Measurements from ENCODE around the gene YWHAG.

YWHAG gene

GRCh38 chr7:76283254-76284159, 75.3 kb downstream of the YWHAG start:
- Histone ChIP-seq H3K9ac (ENCODE audit: insufficient read length) (no peak overlapping the region), H3K9me3 (ENCODE audit: low read depth, low read length) (no peaks in the 10 kb centered on the region), H3K4me3 (peak overlapping the region; percentile 82), H3K27ac (no peak overlapping the region), H3K36me3 (ENCODE audit: insufficient read depth, low read length) (no peaks in the 10 kb centered on the region)
- TF ChIP-seq EZH2 (IDR thresholded peaks at IDR 0.05) (no peak), POLR2AphosphoS5 (IDR thresholded peaks at IDR 0.05; ENCODE audit: borderline replicate concordance, low read depth, low read length) (no peak), FOXP2 (optimal IDR thresholded peaks at IDR 0.05; ENCODE audit: control extremely low read depth, extremely low read length, insufficient read depth) (no peak)
- no peak for DNase-seq (ENCODE audit: low read depth, low spot score)

DNA sequence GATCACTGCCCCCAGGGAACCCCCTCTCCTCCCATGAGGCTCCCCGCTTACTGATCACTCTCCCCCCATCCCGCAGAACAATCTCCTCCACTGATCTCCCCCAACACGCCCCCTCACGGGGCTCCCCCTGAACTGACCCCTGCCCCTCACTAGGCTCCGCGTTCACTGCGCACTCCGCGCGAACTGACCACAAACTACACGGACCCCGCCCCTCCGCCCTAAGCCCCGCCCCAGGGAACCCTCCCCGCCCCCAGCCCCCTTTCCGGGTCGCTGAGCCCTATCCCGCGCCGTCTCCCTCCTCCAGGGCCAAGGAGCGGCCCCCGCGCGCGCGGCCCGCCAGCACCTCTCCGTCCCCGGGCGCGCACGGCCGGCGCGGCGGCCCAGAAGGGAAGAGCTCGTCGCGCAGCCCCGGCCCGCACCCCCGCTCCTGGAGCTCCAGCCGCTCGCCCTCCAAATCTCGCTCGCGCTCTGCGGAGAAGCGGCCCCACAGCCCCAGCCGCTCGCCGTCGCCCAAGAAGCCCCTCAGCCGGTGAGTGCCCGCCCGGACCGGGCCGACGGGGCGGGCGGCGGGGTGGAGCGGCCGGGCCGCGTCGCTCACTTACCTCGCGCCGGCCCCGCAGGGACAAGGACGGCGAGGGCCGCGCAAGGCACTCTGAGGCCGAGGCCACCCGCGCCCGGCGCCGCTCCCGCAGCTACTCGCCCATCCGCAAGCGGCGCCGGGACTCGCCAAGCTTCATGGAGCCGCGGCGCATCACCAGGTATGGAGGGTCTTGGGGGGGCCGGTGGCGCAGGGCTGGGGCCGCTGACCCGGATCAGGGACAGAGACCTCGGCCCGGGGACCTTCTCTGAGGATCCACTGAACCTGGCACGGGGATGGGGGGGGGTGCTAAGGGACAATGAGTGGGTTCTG, 76.2 kb downstream of the YWHAG start:
- TF ChIP-seq POLR2AphosphoS5 (IDR thresholded peaks at IDR 0.05; ENCODE audit: borderline replicate concordance, low read depth, low read length) (no peak), FOXP2 (optimal IDR thresholded peaks at IDR 0.05; ENCODE audit: control extremely low read depth, extremely low read length, insufficient read depth) (no peak), EZH2 (IDR thresholded peaks at IDR 0.05) (no peak)
- Histone ChIP-seq H3K36me3 (ENCODE audit: insufficient read depth, low read length) (no peaks in the 10 kb centered on the region), H3K9me3 (ENCODE audit: low read depth, low read length) (no peaks in the 10 kb centered on the region), H3K4me3 (peak overlapping the region; percentile 82), H3K9ac (ENCODE audit: insufficient read length) (peak overlapping the region; percentile 64), H3K27ac (no peak overlapping the region)
- DNase-seq (ENCODE audit: low read depth, low spot score) = no peak

DNA sequence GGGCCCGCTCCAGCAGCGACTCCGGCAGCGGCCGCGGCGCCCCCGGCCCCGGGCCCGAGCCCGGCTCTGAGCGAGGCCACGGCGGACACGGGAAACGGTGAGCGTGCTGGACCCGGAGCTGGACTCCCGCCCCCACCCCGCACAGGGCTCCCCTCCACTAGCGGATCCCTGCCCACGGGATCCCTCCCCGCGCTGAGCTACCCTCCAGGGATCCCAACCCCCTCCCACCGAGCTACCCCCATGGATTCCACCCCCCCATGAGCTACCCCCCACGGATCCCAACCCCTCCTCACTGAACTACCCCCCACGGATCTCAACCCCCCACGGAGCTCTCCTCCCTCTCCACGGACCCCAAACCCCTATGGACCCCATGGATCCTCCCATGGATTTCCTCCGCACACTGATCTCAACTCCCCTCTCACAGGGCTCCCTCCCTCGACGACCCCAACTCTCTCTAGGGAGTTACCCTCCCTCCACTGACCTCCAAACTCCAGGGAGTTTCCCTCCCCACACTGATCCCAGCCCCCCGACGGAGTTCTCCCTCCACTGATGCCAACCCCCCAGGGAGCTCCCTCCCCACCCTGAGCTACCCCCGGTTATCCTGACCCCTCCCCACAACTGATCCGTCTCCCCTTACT, 77.0 kb downstream of the YWHAG start:
- no peaks in the 10 kb centered on the region for H3K36me3 ChIP-seq (ENCODE audit: insufficient read depth, low read length)
- no peaks in the 10 kb centered on the region for H3K9me3 ChIP-seq (ENCODE audit: low read depth, low read length)
- H3K4me3 ChIP-seq = peak overlapping the region; percentile 82
- no peak overlapping the region for H3K27ac ChIP-seq
- no peak for DNase-seq (ENCODE audit: low read depth, low spot score)
- TF ChIP-seq POLR2AphosphoS5 (IDR thresholded peaks at IDR 0.05; ENCODE audit: borderline replicate concordance, low read depth, low read length) (no peak), EZH2 (IDR thresholded peaks at IDR 0.05) (no peak), FOXP2 (optimal IDR thresholded peaks at IDR 0.05; ENCODE audit: control extremely low read depth, extremely low read length, insufficient read depth) (no peak)
- no peak overlapping the region for H3K9ac ChIP-seq (ENCODE audit: insufficient read length)

DNA sequence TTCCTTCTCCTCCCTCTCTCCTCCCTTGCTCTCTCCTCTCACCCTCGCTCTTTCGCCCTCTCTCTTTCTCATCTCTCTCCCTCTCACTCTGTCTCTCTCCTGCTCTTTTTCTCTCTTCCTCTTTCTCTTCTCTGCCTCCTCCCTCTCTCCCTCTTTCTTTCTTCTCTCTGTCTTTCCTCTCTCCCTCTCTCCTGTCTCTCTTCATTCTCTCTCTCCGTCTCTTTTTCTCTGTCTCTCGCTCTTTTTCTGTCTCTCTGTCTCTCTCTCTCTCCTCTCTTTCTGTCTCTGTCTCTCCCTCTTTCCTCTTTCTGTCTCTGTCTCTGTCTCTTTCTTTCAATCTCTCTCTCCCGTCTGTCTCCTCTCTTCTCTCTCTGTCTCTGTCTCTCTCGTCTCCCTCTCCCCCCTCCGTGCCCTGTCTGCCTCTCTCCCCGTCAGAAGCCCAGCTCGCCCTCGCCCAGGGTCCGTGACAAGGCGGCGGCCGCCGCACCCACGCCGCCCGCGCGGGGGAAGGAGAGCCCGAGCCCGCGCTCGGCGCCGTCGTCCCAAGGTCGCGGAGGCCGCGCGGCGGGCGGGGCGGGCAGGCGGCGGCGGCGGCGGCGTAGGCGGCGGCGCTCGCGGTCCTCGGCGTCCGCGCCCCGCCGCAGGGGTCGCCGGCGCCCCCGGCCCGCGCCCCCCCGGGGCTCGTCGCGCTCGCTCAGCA, 77.6 kb downstream of the YWHAG start:
- no peak overlapping the region for H3K27ac ChIP-seq
- no peak for DNase-seq (ENCODE audit: low read depth, low spot score)
- TF ChIP-seq POLR2AphosphoS5 (IDR thresholded peaks at IDR 0.05; ENCODE audit: borderline replicate concordance, low read depth, low read length) (no peak), EZH2 (IDR thresholded peaks at IDR 0.05) (no peak), FOXP2 (optimal IDR thresholded peaks at IDR 0.05; ENCODE audit: control extremely low read depth, extremely low read length, insufficient read depth) (no peak)
- H3K36me3 ChIP-seq (ENCODE audit: insufficient read depth, low read length) = no peaks in the 10 kb centered on the region
- H3K9me3 ChIP-seq (ENCODE audit: low read depth, low read length) = no peaks in the 10 kb centered on the region
- H3K4me3 ChIP-seq = peak overlapping the region; percentile 82
- H3K9ac ChIP-seq (ENCODE audit: insufficient read length) = no peak overlapping the region

DNA sequence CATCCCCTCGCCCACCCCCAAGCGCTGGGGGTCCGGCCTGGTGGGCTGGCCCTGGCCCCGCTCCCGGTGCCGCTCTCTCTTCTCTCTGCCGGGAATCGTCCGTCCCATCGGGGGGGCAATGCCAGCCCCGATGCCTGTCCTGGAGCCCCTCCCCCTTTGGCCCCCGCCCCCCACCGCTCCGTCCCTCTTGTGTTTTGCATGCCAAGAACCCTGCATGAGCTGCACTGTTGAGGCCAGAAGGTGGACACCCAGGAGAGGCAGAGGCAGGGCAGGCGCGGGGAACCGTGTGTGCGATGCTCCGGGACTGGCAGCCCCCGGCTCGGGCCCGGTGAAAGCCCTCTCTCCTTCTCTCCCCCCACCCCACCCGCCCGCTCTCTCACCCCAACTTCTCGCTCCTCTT, 78.4 kb downstream of the YWHAG start:
- H3K4me3 ChIP-seq = no peak overlapping the region
- no peak for TF ChIP-seq FOXP2 (optimal IDR thresholded peaks at IDR 0.05; ENCODE audit: control extremely low read depth, extremely low read length, insufficient read depth)
- TF ChIP-seq POLR2AphosphoS5 (IDR thresholded peaks at IDR 0.05; ENCODE audit: borderline replicate concordance, low read depth, low read length) = no peak
- no peak for TF ChIP-seq EZH2 (IDR thresholded peaks at IDR 0.05)
- H3K9me3 ChIP-seq (ENCODE audit: low read depth, low read length) = no peaks in the 10 kb centered on the region
- DNase-seq (ENCODE audit: low read depth, low spot score) = no peak
- no peaks in the 10 kb centered on the region for H3K36me3 ChIP-seq (ENCODE audit: insufficient read depth, low read length)
- no peak overlapping the region for H3K9ac ChIP-seq (ENCODE audit: insufficient read length)
- no peak overlapping the region for H3K27ac ChIP-seq

- TF ChIP-seq FOXP2 (optimal IDR thresholded peaks at IDR 0.05; ENCODE audit: control extremely low read depth, extremely low read length, insufficient read depth) = no peak
- no peak for TF ChIP-seq EZH2 (IDR thresholded peaks at IDR 0.05)
- no peak for TF ChIP-seq POLR2AphosphoS5 (IDR thresholded peaks at IDR 0.05; ENCODE audit: borderline replicate concordance, low read depth, low read length)
- Histone ChIP-seq H3K27ac (no peak overlapping the region), H3K36me3 (ENCODE audit: insufficient read depth, low read length) (no peaks in the 10 kb centered on the region), H3K4me3 (no peak overlapping the region), H3K9me3 (ENCODE audit: low read depth, low read length) (no peaks in the 10 kb centered on the region), H3K9ac (ENCODE audit: insufficient read length) (no peak overlapping the region)
- DNase-seq (ENCODE audit: low read depth, low spot score) = no peak
These were observed 80.3 kb downstream of the YWHAG start for GRCh38 chr7:76278540-76278939.

All from SK-N-MC (cell line).